Upper lobe of left lung (tissue), 6 donors: ENCODE results near the gene CLDN8. TPM values are rescaled to one million over a fixed set of nuclear protein-coding genes. Genes with fewer than 3 reads are reported as not detected.

Source experiments
- ATAC-seq, 2 donors: fragments of 200-7000 bp; cut with Tn5 transposase; one replicate each; pipeline ENCODE4 v1.9.1; 2022; ENCODE audit warnings: mild to moderate bottlenecking in 2 of 2, moderate library complexity in 2 of 2; ENCODE audit not compliant: low FRiP score in 2 of 2
- DNase-seq, 2 donors: peaks; one replicate each; pipeline ENCODE4 v3.0.0-alpha.2; 2019 to 2020
- H3K27ac ChIP-seq, 4 donors: fragments of 200-600 bp; sonication (generic); one replicate each; pipeline ENCODE4 v1.5.1; 2016 to 2019
- H3K27me3 ChIP-seq, 4 donors: fragments of 200-600 bp; sonication (generic); one replicate each; pipeline ENCODE4 v1.5.1; 2017 to 2019
- H3K36me3 ChIP-seq, 4 donors: fragments of 200-600 bp; sonication (generic); one replicate each; pipeline ENCODE4 v1.5.1; 2016 to 2019
- H3K4me1 ChIP-seq, 4 donors: fragments of 200-600 bp; sonication (generic); one replicate each; pipeline ENCODE4 v1.5.1; 2018 to 2019
- H3K4me3 ChIP-seq, 4 donors: fragments of 200-600 bp; sonication (generic); one replicate each; pipeline ENCODE4 v1.5.1; 2017 to 2019; ENCODE audit warnings: mild to moderate bottlenecking in 2 of 4, moderate library complexity in 1 of 4
- H3K9me3 ChIP-seq, 4 donors: fragments of 200-600 bp; sonication (generic); one replicate each; pipeline ENCODE4 v1.5.1; 2018 to 2019
- CTCF ChIP-seq, 6 experiments: fragments of 450-650 bp in 4 of 6; fragments of 200-600 bp in 2 of 6; sonication (generic) in 2 of 6; IDR thresholded peaks; one replicate each; pipeline ENCODE4 v1.5.1; 2016 to 2019; ENCODE audit warnings: antibody characterized with exemption in 6 of 6
- EP300 ChIP-seq, 4 donors: sonication (generic); formaldehyde crosslinking; IDR thresholded peaks; one replicate each; pipeline ENCODE4 v1.5.1; 2017; ENCODE audit warnings: antibody characterized with exemption in 4 of 4, control low read depth in 2 of 4
- POLR2A ChIP-seq, 4 donors: fragments of 450-650 bp; IDR thresholded peaks; one replicate each; pipeline ENCODE4 v1.5.1; 2016 to 2017; ENCODE audit warnings: antibody characterized with exemption in 4 of 4, mild to moderate bottlenecking in 2 of 4
- POLR2AphosphoS5 ChIP-seq, 2 donors: sonication (generic); formaldehyde crosslinking; IDR thresholded peaks; one replicate each; pipeline ENCODE4 v1.5.1; 2017; ENCODE audit warnings: antibody characterized with exemption in 2 of 2
- WGBS, 2 donors: methylation state at CpG; one replicate each; pipeline ENCODE4 v1.1.5; 2017 to 2018; 5-methylcytosine and 5-hydroxymethylcytosine counted together
- total RNA-seq, 6 donors: library from RNA; depleted of rRNA in 4 of 6; stranded (reverse); fragments of >200 nt in 4 of 6; gene quantifications; one replicate each; pipeline versions ENCODE4 v1.1.0 to v1.2.1, GENCODE V29; 2016 to 2021
- donor health status: DM: no; HTN: no; CAD: no; lungs with moderate emphysema.
- donor health status: DM: no; HTN: yes; CAD: no; lungs with severe emphysema.

CLDN8 gene
- total RNA-seq, result 1 to 10 TPM in 3 of 6 donors, under 1 TPM in 1, not detected in 2; 0.09 to 4.8 (median 1.6) TPM

- Histone ChIP-seq H3K36me3 (no peaks in the 10 kb centered on the region), H3K4me3 (no peak within 1 kb of the TSS), H3K4me1 (no peaks in the 10 kb centered on the region), H3K27ac (no peak within 1 kb of the TSS), H3K9me3 (no peaks in the 10 kb centered on the region), H3K27me3 (no peaks in the 10 kb centered on the region)
- ATAC-seq (no peak), DNase-seq (peak in 1 of 2 donors; percentile 25)
- WGBS, 2 donors, result 61 to 62% methylated on average over 5 of the region's 5 CpGs
- TF ChIP-seq CTCF (IDR thresholded peaks at IDR 0.05) (no peak), POLR2AphosphoS5 (IDR thresholded peaks at IDR 0.05) (no peak), POLR2A (IDR thresholded peaks at IDR 0.05) (no peak), EP300 (IDR thresholded peaks at IDR 0.05) (no peak)
Observed at GRCh38 chr21:30216041-30216723, at the start of gene CLDN8. Gene CLDN8, minus strand, starts transcription at chr21:30216097. Its CDS starts 172 bp downstream, at chr21:30215925.

- H3K4me1 ChIP-seq, result no peaks in the 10 kb centered on the region
- ATAC-seq, result peak in 1 of 2 donors; percentile 40
- no peaks in the 10 kb centered on the region for H3K27me3 ChIP-seq
- no peak overlapping the region for H3K27ac ChIP-seq
- DNase-seq, result no peak
- H3K36me3 ChIP-seq, result no peaks in the 10 kb centered on the region
- WGBS, 2 donors, result 67 to 73% methylated on average over 4 of the region's 4 CpGs
- no peaks in the 10 kb centered on the region for H3K9me3 ChIP-seq
- TF ChIP-seq CTCF (IDR thresholded peaks at IDR 0.05), result peak in 2 of 6 experiments; percentile 20
- no peak for TF ChIP-seq POLR2AphosphoS5 (IDR thresholded peaks at IDR 0.05)
- no peak overlapping the region for H3K4me3 ChIP-seq
Observed at GRCh38 chr21:30257773-30258172, 41.9 kb upstream of the CLDN8 start.

- no peaks in the 10 kb centered on the region for H3K27me3 ChIP-seq
- 82 to 90% methylated on average over 4 of the region's 4 CpGs for WGBS, 2 donors
- H3K9me3 ChIP-seq, result no peaks in the 10 kb centered on the region
- TF ChIP-seq POLR2A (IDR thresholded peaks at IDR 0.05) (no peak), CTCF (IDR thresholded peaks at IDR 0.05) (no peak), POLR2AphosphoS5 (IDR thresholded peaks at IDR 0.05) (no peak), EP300 (IDR thresholded peaks at IDR 0.05) (no peak)
- no peak for DNase-seq
- ATAC-seq, result no peak
- no peak overlapping the region for H3K27ac ChIP-seq
- H3K36me3 ChIP-seq, result no peaks in the 10 kb centered on the region
- H3K4me1 ChIP-seq, result no peaks in the 10 kb centered on the region
- H3K4me3 ChIP-seq, result no peak overlapping the region
Observed at GRCh38 chr21:30256100-30256499, 40.2 kb upstream of the CLDN8 start.

GRCh38 chr21:30255679-30256078 is 39.8 kb upstream of the CLDN8 start:
- H3K9me3 ChIP-seq, result no peaks in the 10 kb centered on the region
- no peaks in the 10 kb centered on the region for H3K27me3 ChIP-seq
- H3K27ac ChIP-seq, result no peak overlapping the region
- WGBS, 2 donors, result 28 to 33% methylated on average over 1 of the region's 1 CpG
- no peak for ATAC-seq
- no peak for DNase-seq
- no peaks in the 10 kb centered on the region for H3K4me1 ChIP-seq
- no peaks in the 10 kb centered on the region for H3K36me3 ChIP-seq
- no peak overlapping the region for H3K4me3 ChIP-seq
- TF ChIP-seq POLR2A (IDR thresholded peaks at IDR 0.05), result no peak
- TF ChIP-seq POLR2AphosphoS5 (IDR thresholded peaks at IDR 0.05), result no peak
- no peak for TF ChIP-seq CTCF (IDR thresholded peaks at IDR 0.05)
- TF ChIP-seq EP300 (IDR thresholded peaks at IDR 0.05), result no peak

- Histone ChIP-seq H3K27me3 (no peaks in the 10 kb centered on the region), H3K4me1 (no peaks in the 10 kb centered on the region), H3K27ac (no peak overlapping the region), H3K36me3 (no peaks in the 10 kb centered on the region), H3K9me3 (no peaks in the 10 kb centered on the region), H3K4me3 (no peak overlapping the region)
- TF ChIP-seq CTCF (IDR thresholded peaks at IDR 0.05) (no peak), POLR2AphosphoS5 (IDR thresholded peaks at IDR 0.05) (no peak), POLR2A (IDR thresholded peaks at IDR 0.05) (no peak), EP300 (IDR thresholded peaks at IDR 0.05) (no peak)
- no peak for DNase-seq
- no peak for ATAC-seq
- 80 to 84% methylated on average over 1 of the region's 1 CpG for WGBS, 2 donors
Observed at GRCh38 chr21:30251781-30252180, 35.9 kb upstream of the CLDN8 start.
